Measurements from ENCODE around the gene MLEC. TPM values are rescaled to one million over a fixed set of nuclear protein-coding genes. Genes with fewer than 3 reads are reported as not detected.

Gene MLEC
- total RNA-seq, 1 donor from 2014 or later = 100 TPM

GRCh38 chr12:120700886-120701285, 13.9 kb downstream of the MLEC start:
- no peak for DNase-seq (ENCODE audit: low spot score)
- Histone ChIP-seq H3K79me2 (ENCODE audit: low read depth) (no peaks in the 10 kb centered on the region), H3K4me1 (no peaks in the 10 kb centered on the region), H4K20me1 (ENCODE audit: low read depth) (peaks cover 12% of the 10 kb centered on the region), H3K9me3 (ENCODE audit: low read depth) (no peaks in the 10 kb centered on the region), H3K27me3 (no peaks in the 10 kb centered on the region), H3K36me3 (no peaks in the 10 kb centered on the region), H3K4me2 (no peak overlapping the region), H3K9ac (no peak overlapping the region), H3K27ac (no peak overlapping the region), H3F3A (ENCODE audit: low read depth) (no peaks in the 10 kb centered on the region), H2AFZ (replicated peaks) (no peak overlapping the region), H3K4me3 (no peak overlapping the region)
- peaks cover 34% of the 10 kb centered on the region for H3K36me3 Mint-ChIP-seq
- peaks cover under 1% of the 10 kb centered on the region for H3K27me3 Mint-ChIP-seq (ENCODE audit: insufficient read depth, low read depth)
- H3K4me3 Mint-ChIP-seq = no peak overlapping the region
- TF ChIP-seq EZH2 (IDR thresholded peaks at IDR 0.05) (no peak), CTCF (IDR thresholded peaks at IDR 0.05) (no peak), EZH2phosphoT487 (IDR thresholded peaks at IDR 0.05) (no peak)
- H3K27ac Mint-ChIP-seq = peak overlapping the region; percentile 30
- peaks cover 2% of the 10 kb centered on the region for H3K4me1 Mint-ChIP-seq
- H3K9me3 Mint-ChIP-seq = no peaks in the 10 kb centered on the region

GRCh38 chr12:120702637-120703036, 15.7 kb downstream of the MLEC start:
- no peaks in the 10 kb centered on the region for H3K79me2 ChIP-seq (ENCODE audit: low read depth)
- no peak overlapping the region for H3K4me2 ChIP-seq
- no peak for TF ChIP-seq EZH2phosphoT487 (IDR thresholded peaks at IDR 0.05)
- TF ChIP-seq EZH2 (IDR thresholded peaks at IDR 0.05) = no peak
- no peak for TF ChIP-seq CTCF (IDR thresholded peaks at IDR 0.05)
- Mint-ChIP-seq H3K36me3 (peaks cover 20% of the 10 kb centered on the region), H3K27ac (no peak overlapping the region), H3K4me1 (peaks cover 2% of the 10 kb centered on the region), H3K9me3 (no peaks in the 10 kb centered on the region), H3K4me3 (no peak overlapping the region), H3K27me3 (ENCODE audit: insufficient read depth, low read depth) (no peaks in the 10 kb centered on the region)
- H2AFZ ChIP-seq (replicated peaks) = no peak overlapping the region
- DNase-seq (ENCODE audit: low spot score) = no peak
- H3K36me3 ChIP-seq = no peaks in the 10 kb centered on the region
- no peak overlapping the region for H3K9ac ChIP-seq
- no peaks in the 10 kb centered on the region for H3K4me1 ChIP-seq
- no peaks in the 10 kb centered on the region for H3F3A ChIP-seq (ENCODE audit: low read depth)
- no peaks in the 10 kb centered on the region for H3K27me3 ChIP-seq
- peaks cover 7% of the 10 kb centered on the region for H4K20me1 ChIP-seq (ENCODE audit: low read depth)
- H3K4me3 ChIP-seq = no peak overlapping the region
- H3K27ac ChIP-seq = no peak overlapping the region
- no peaks in the 10 kb centered on the region for H3K9me3 ChIP-seq (ENCODE audit: low read depth)

GRCh38 chr12:120703311-120703942, 16.5 kb downstream of the MLEC start:
- peaks cover 17% of the 10 kb centered on the region for H3K36me3 Mint-ChIP-seq
- no peak overlapping the region for H3K9ac ChIP-seq
- H3K36me3 ChIP-seq = no peaks in the 10 kb centered on the region
- peaks cover 2% of the 10 kb centered on the region for H3K4me1 Mint-ChIP-seq
- H3K4me3 Mint-ChIP-seq = no peak overlapping the region
- peak overlapping the region; percentile 93 for H3K27ac Mint-ChIP-seq
- no peaks in the 10 kb centered on the region for H3F3A ChIP-seq (ENCODE audit: low read depth)
- H2AFZ ChIP-seq (replicated peaks) = no peak overlapping the region
- TF ChIP-seq EZH2 (IDR thresholded peaks at IDR 0.05) (no peak), CTCF (IDR thresholded peaks at IDR 0.05) (no peak), EZH2phosphoT487 (IDR thresholded peaks at IDR 0.05) (no peak)
- H3K4me3 ChIP-seq = no peak overlapping the region
- no peaks in the 10 kb centered on the region for H3K9me3 Mint-ChIP-seq
- DNase-seq (ENCODE audit: low spot score) = no peak
- no peaks in the 10 kb centered on the region for H3K27me3 Mint-ChIP-seq (ENCODE audit: insufficient read depth, low read depth)
- no peaks in the 10 kb centered on the region for H3K27me3 ChIP-seq
- no peak overlapping the region for H3K4me2 ChIP-seq
- no peaks in the 10 kb centered on the region for H3K9me3 ChIP-seq (ENCODE audit: low read depth)
- no peaks in the 10 kb centered on the region for H4K20me1 ChIP-seq (ENCODE audit: low read depth)
- H3K79me2 ChIP-seq (ENCODE audit: low read depth) = no peaks in the 10 kb centered on the region
- no peaks in the 10 kb centered on the region for H3K4me1 ChIP-seq
- H3K27ac ChIP-seq = no peak overlapping the region

All from neural progenitor cell (in vitro differentiated cells).